Stimulated activated naive CD4-positive, alpha-beta T cell (primary cell): ENCODE data around the gene ADAM19.
"Not testable (repeated sequence)": the region's sequence is repeated elsewhere in the genome, so short reads cannot be mapped to it uniquely, and the experiment has no call there.

ENCODE experiments used
- DNase-seq, 6 experiments: peaks; one replicate each; lab custom pipeline; 2025; lab: John Stamatoyannopoulos, UW

The ADAM19 gene

DNA sequence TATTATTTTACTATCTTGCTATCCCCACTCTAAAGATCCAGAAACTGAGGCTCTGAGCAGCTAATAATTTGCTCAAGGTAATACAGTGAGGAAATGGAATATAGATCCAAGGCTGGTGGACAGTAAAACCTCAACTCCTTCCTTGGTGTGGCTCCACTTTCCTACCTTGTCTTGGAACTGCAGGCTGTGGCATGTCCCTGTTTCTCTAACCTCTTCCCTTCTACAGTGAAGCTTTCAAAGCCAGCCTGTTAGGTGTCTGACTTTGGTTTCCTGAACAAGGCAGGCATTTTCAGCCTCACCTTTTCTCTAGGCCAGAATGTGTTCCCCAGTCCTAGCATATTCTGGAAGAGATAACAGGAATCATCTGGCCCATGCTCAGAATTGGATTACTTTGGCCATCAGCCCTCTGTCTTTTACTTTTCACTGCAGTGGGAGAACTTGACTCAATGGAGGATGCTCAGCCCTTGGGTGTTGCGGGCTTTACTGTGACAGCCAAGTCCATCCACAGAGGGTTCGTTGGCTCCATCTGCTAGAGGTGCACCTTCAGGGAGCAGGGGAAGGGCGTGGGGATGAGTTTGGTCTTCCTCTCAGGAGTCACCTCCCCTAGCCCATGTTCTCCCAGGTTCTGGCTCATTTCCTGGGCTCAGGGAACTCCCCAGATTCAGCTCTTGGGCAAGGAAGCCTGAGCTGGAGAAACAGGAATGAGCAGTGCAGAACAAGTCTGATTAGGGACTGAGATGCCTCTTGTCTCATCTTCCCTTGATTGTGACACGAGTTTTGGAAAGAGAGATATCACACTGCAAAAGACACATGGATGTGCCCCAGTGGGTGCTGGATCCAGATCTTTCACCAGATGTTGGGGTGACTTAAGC lies 114.4 kb downstream of the ADAM19 start:
- DNase-seq = no peak

DNA sequence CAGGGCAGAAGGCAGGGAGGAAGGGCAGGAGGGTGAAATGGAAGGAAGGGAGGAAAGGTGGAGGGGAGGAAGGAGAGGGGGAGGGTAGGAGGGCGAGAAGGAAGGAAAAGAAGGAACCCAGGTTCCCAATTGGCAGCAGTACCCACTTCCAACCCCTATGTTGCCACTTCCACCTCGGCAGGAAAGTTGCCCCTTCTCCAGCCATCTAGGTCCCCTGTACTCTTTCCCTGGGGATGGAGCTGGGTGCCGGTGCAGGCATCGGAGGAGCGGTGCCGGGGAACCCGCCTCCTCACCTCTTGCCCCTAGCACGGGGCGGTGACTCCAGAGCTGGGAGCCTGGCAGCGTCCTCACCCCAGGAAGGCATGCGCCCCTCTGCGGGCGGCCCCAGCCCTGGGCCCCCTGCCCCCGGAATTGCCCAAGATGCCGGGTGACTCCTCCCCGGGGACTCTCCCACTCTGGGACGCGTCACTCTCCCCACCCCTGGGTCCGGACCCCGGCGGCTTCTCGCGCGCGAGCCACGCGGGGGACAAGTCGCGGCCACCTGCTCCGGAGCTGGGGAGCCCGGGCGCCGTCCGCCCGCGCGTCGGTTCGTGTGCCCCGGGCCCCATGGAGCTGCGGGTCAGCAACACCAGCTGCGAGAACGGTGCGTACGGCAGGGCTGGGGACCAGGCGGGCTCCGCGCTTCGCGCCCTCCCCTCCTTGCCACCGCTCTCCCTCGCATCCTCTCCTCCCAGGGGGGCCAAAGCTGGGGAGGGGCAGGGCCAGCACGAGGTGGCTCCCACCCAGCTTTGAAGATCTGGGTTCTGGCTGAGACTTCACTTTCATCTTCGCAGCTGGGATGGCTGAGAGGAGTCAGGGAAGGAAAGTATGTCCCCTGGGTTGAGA lies 115.6 kb downstream of the ADAM19 start, which contains the start of gene NIPAL4:
Gene NIPAL4, plus strand, starts transcription at position 499 of the 885 bp plus-strand sequence. Its CDS starts 108 bp downstream, at position 607.
- DNase-seq = peak in 1 of 6 experiments; percentile 2

DNA sequence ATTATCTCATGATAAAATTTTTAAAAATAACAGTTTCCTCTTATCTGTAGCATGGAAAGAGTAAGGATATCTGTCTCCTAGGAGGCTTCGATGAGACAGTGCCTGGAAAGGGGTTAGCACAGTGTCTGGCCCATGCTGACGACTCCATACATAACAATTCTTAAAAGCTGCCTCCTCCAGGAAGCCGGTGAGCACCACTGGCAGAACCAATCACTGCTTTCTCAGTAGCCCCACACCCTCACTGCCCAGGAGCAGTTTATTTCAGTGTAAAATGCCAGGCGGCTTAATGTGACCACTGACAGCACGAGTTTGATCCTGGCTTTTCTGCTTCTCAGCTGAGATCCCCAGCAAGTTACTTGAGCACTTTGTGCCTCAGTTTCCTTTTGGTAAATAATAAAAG lies 116.7 kb downstream of the ADAM19 start:
- DNase-seq = no peak

DNA sequence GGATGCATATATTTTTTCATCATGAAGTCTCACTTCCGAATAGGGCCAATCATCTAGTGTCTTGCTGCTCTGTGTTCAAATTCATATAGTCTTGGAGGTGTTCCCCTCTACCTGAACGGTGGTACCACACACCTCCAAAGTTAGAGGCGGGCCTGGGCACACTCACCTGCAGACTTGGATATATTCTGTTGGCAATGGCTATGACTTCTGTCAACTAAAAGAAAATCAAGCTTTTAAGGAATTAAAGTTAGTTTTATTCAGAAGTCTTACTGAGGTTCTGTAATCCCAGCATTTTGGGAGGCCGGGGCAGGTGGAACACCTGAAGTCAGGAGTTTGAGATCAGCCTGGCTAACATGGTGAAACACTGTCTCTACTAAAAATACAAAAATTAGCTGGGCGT lies 118.2 kb downstream of the ADAM19 start:
- no peak for DNase-seq

DNA sequence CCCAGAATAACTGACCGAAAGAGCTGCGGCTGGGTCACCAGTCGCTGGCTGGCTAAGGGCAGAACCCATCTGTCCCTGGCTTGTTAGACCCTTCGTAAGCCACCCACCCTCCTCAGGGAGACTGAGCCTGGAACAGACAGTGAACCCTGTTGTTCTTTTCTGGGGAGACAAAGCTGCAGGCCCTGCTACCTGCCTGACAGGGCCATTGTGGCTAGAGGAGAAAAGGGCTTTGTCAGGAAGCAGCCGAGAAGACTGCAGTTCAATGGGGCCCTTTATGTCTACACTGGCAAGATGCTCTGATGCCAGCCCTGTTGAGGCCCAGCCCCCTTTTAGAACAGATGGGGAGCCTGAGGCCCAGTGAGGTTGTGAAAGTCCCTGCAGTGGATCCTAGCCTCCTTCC lies 119.3 kb downstream of the ADAM19 start:
- no peak for DNase-seq

DNA sequence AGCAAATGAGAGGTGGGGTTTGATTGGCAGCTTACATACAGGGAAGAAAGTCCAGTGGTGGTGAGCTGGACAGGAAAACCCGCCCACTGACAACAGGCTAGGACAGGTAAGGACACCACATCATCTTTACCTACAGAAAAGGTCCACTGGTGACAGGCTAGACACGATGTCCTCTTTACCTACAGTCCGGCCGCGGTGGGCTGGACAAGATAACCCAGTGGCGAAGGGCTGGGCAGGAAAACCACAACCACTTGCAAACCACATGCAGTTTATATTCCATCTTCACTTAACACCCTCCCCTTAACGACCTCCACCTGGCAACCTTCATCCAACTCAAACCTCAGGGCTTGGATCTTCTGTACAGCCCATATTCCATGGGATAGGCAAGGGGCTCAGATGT lies 120.5 kb downstream of the ADAM19 start:
- no peak for DNase-seq

DNA sequence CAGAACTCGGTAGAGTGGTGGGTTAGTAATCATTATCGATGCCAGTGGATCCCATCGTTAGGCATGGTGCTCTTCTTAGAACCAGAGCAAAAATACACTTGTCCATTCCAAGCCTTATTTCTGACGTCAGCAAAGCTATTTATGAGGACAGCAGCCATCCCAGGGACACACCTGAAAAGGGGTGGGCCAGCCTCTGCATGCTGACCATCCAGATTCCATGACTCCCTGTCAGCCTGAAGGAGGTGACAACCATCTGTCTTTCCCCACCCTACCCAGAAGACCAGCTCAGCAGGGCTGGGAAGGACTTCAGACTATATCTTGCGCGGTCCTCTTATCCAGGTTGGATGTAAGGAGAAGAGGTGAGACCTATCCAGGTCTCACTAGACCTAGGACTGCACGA lies 121.3 kb downstream of the ADAM19 start:
- DNase-seq = no peak

DNA sequence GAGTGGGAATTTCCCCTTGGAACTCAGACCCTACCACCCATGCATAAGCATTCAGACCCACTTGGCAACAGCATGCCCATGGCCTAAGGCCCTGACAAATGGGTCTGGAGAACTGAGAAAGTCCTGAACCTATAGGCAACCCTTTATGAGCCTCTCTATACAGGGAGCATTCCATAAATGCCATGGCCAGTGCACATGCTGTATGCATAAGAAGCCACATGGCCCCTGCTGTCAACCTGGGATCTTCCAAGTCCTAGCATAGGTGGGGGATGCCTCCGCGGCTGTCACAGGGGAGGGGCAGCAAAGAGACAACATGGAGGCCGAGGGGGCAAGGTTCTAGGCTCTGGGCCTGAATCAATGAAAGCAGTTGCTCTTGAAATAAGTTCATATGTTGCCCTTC lies 123.8 kb downstream of the ADAM19 start:
- no peak for DNase-seq

DNA sequence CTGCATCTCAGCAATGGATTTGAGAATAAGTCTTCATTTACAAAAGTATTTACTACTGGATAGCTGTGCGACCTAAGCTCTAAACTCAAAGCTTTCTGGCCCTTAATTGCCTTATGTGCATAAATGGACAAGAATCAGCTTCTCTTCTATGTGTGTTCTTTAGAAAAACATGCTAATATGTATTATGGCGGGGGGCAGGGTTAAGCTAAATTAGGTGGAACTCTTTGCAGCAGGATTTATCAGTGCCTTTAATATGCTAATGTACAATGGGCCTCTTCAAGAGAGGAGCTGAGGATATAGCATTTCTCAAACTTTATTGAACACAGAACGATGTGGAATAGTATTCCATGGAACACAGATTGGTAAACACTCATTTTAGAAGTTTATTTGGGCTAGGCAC lies 125.6 kb downstream of the ADAM19 start:
- no peak for DNase-seq

DNA sequence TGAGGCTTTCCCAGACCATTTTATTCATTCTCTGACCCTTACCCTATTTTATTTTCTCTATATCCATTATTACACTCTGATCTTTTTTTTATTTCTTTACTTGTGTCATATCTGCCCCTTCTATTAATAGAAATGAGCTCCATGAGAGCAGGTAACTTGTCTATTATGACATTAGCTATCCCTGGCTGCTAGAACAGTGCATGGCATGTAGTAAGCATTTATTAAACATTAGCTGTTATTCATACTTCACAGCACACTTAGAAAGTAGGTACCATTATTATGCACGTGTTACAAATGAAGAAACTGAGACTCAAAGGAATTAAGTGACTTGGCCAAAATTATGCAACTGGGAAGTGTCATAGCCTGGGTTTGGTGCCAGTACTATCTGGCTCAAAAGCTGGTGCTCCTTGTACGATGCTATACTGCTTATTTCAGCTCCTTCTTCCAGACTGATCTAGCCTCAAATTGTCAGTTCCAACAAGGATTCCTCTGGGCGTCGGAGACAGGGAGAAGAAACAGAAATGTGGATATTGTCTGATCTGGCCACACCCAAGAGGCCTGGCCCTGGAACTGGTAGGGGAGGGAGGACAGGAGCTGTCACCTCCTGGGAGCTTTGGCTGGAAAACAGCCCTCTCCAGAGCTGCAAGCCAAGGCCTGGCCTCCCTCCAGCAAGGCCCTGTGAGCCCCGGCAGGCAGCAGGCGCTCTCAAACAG lies 126.4 kb downstream of the ADAM19 start:
- DNase-seq = no peak

DNA sequence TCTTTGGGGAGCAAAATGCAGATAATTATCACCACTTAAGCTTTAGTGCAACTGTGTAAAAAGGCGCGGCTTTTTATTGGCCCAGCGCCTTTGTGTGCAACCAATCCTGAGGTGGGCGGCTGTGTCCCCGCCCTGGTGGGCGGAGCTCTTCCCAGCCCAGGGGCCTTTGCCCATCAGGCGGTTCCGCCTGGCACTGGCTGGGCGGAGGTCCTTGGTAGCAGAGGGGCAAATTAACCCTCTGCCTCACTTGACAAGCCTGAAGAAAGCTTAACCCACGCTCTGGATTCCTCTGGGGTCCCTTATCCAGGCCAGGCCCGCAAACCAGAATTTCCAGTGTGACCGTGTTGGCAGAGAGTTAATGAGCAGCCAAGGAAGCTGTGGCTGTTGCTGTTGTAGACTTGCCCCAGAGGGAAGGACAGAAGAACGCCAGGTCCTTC lies 128.4 kb downstream of the ADAM19 start:
- no peak for DNase-seq

DNA sequence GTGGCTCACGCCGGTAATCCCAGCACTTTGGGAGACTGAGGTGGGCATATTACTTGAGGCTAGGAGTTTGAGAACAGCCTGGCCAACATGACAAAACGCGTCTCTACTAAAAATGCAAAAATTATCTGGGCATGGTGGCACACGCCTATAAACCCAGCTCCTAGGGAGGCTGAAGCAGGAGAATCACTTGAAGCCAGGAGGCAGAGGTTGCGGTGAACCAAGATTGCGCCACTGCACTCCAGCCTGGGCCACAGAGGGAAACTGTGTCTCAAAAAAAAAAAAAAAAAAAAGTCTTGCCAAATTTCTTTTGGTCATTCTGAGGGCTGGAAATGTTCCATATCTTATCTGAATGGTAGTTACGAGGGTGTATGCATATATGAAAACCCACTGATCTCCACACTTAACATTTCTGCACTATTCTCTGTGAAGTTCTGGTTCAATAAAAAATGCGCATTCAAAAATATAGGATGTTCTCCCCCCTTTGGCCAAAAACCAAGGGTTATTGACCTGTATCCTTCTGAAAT lies 129.1 kb downstream of the ADAM19 start:
- no peak for DNase-seq

DNA sequence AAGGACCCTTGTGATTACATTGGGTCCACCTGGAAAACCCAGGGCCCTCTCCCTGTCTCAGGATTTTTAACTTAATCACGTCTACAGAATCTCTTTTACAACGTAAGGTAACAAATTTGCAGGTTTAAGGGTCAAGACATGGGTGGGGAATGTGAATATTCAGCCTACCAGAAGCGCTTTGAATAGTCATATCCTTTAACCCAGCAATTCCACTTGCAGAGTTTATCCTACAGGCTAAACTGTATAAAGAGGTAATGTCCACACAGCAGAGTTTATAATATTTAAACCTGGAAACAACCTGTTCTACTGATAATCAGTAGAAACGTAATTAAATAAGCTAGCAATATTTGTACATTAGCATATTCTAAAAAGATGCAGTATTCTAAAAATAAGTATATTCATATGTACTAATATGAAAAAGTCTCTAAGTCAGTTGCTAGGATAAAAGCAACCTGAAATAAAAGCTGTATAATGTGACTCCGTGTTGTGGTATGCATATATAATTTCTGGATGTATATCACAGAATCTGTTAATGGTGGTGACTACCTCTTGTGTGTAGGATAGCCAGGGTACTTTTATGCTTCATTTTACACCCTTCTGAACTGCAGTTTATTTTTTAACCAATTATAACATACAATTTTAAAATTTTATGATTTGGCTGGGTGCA lies 129.7 kb downstream of the ADAM19 start:
- DNase-seq = no peak

DNA sequence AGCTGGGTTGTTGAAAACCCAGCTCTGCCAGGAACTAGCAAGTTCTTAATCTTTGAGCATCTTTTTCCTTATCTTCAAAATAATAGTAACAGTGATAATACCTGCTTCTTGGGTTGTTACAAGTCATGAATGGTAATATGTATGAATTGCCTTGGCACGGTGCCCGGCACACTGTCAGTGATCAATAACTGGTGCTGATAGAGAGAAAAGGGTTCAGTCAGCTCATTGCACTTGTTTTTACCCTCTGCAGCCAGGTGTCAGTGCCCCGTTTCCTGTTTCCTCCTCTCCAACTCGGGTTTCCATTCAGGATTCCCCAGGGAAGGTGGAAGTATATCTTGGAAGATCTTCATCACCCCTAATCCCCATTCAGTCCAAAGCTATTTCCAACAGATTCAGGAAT lies 131.4 kb downstream of the ADAM19 start:
- DNase-seq = no peak

DNA sequence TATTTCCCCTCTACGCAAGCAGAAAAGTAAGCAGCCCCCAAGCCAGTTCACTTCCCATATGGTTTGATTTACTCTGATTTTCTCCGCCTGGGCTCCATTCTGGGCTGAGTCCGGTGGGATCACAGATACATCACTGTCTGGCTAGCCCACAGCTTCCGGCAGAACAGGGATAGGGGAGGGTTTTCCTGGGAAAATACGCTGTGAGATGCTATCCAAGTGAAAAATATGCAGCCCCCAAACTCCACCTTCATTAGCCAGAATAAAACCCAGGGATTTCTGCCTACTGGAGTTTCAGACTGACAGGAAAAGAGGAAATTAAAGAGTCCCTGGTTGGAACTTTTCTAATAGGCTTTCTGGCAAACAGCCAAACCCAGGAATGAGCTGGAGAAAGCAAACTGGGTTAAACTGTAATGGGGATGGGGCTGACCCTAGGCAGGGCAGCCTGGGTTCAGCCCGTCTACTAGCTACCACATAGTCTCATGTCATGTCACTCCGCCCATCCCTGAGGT lies 132.5 kb downstream of the ADAM19 start:
- no peak for DNase-seq

DNA sequence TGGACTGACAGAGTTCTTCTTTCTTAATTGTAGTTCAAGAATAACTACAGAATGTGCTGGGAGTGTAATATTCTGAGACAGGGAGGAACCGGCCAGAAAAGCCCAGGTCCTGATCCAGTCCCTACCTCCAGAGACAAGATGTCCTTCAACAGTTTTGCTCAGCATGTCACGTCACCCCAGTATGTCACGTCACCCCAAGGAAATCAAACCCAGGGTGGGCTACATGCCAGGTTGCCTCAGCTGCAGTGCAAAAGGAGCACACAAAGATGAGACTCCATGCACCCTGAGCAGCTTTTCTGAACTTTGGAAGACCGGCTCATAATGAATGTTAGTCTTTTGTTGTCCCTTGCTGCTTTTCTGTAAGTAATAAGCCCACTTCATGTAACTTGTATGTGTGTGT lies 141.5 kb downstream of the ADAM19 start:
- DNase-seq = no peak

DNA sequence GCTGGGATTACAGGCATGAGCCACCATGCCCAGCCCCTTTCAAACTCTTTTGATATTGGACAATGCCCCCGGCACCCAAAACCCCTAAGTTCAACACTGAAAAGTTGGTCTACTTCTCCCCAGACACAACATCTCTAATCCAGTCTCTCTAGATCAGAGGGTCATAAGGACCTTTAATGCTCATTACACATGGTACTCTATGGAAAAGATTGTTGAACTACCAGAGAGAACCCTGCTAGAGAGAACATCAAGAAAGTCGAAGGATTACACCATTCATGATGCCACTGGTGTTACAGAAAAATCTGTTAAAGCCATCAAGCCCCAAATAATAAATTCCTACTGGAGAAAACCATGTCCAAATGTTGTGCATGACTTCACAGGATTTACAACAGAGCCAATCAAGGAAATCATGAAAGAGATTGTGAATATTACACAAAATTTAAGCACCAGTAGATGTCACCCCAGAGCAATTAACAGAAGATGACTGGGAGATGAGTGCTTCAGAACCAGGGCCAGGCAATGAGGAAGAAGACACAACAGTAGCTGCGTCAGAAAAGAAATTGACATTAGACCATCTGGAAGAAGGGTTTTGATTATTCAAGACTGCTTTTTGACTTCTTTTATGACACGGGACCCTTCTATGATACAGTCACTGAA lies 143.9 kb downstream of the ADAM19 start:
- peak in 3 of 6 experiments; percentile 25 to 39 (median 39) for DNase-seq

DNA sequence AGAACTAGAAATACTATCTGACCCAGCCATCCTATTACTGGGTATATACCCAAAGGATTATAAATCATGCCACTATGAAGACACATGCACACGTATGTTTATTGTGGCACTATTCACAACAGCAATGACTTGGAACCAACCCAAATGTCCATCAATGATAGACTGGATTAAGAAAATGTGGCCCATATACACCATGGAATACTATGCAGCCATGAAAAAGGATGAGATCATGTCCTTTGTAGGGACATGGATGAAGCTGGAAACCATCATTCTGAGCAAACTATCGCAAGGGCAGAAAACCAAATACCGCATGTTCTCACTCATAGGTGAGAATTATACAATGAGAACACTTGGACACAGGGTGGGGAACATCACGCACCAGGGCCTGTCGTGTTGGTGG lies 145.7 kb downstream of the ADAM19 start:
- DNase-seq = not testable (repeated sequence)
